ENCODE data around the gene EYS.

- TF ChIP-seq ISL1 (CRISPR knock-in tag; IDR thresholded peaks at IDR 0.05) (no peak), PATZ1 (CRISPR knock-in tag; IDR thresholded peaks at IDR 0.05; ENCODE audit: borderline replicate concordance) (no peak), SNAI2 (CRISPR knock-in tag; IDR thresholded peaks at IDR 0.05) (no peak), PPARA (CRISPR knock-in tag; IDR thresholded peaks at IDR 0.05; ENCODE audit: borderline replicate concordance) (no peak), ZFP3 (CRISPR knock-in tag; IDR thresholded peaks at IDR 0.05) (no peak), TSHZ2 (CRISPR knock-in tag; IDR thresholded peaks at IDR 0.05) (no peak), TCF4 (CRISPR knock-in tag; IDR thresholded peaks at IDR 0.05; ENCODE audit: borderline replicate concordance) (no peak)
Observed at GRCh38 chr6:63674635-63675034, 2032.4 kb downstream of the EYS start.

Data from SK-N-SH treated with all-trans-retinoic acid at 6 μM for 48 hours (cell line).